Tibial nerve (tissue), 3 donors: Measurements from ENCODE around the gene STAT6.

Experiments used
- CTCF ChIP-seq, 5 experiments: fragments of 200-600 bp in 3 of 5; fragments of 450-650 bp in 2 of 5; sonication (generic) in 3 of 5; IDR thresholded peaks; one replicate each; pipeline ENCODE4 v1.5.1; 2016 to 2019; ENCODE audit warnings: antibody characterized with exemption in 5 of 5, mild to moderate bottlenecking in 3 of 5, moderate library complexity in 2 of 5
- POLR2A ChIP-seq, 2 donors: fragments of 450-650 bp; IDR thresholded peaks; one replicate each; pipeline ENCODE4 v1.6.1; 2017; ENCODE audit warnings: antibody characterized with exemption in 2 of 2, mild to moderate bottlenecking in 2 of 2, moderate library complexity in 2 of 2

GRCh38 chr12:57146961-57147944 is 36.1 kb upstream of the STAT6 start, which contains the start of gene LRP1-AS:
- TF ChIP-seq CTCF (IDR thresholded peaks at IDR 0.05) (no peak), POLR2A (IDR thresholded peaks at IDR 0.05) (no peak)
